Spleen (tissue), 7 donors: ENCODE data around the gene TAF15.

ENCODE experiments used
- POLR2A ChIP-seq, 3 donors: fragments of 450-650 bp; IDR thresholded peaks; one replicate each; pipeline ENCODE4 v1.5.1; 2017; ENCODE audit warnings: antibody characterized with exemption in 3 of 3, mild to moderate bottlenecking in 1 of 3
- POLR2AphosphoS5 ChIP-seq, 3 donors: sonication (generic); formaldehyde crosslinking; IDR thresholded peaks; one replicate each; pipeline ENCODE4 v1.5.1; 2017; ENCODE audit warnings: antibody characterized with exemption in 3 of 3
- TF ChIP-seq, protein P1 (sequence below), 11 experiments: fragments of 200-600 bp in 7 of 11; fragments of 450-650 bp in 4 of 11; sonication (generic) in 4 of 11; IDR thresholded peaks in 8 of 11; conservative IDR thresholded peaks in 3 of 11; 1 replicate in 7 of 11; 2 replicates in 4 of 11; pipeline versions ENCODE4 v1.4.0 to v1.8.0; 2016 to 2021; ENCODE audit warnings: antibody characterized with exemption in 11 of 11, inconsistent platforms in 4 of 11, mild to moderate bottlenecking in 1 of 11
- donor health status: DM: no; HTN: no; CAD: no; lungs with moderate emphysema.
- donor health status: DM: no; HTN: no; CAD: no.
- donor health status: DM: no; HTN: no; CAD: no.

DNA sequence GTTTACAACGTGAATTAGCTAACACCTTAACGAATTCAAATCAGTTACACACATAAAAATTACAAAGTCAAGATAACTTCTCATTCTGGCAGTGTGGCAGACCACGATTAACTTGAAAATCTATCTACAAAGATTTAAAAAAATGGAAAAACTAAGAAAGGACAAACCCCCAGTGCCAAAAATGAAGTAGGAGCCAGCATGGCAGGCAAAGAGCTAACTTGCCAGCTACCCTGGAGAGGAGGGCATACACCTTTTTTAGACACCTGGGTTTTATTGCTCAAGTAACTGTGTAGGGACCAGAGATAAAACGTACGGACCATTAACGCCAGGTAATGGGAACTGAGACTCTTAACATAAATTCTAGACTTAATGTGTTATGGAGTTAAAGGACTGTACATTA lies 2.5 kb downstream of the TAF15 start:
- TF ChIP-seq, protein P1, sequence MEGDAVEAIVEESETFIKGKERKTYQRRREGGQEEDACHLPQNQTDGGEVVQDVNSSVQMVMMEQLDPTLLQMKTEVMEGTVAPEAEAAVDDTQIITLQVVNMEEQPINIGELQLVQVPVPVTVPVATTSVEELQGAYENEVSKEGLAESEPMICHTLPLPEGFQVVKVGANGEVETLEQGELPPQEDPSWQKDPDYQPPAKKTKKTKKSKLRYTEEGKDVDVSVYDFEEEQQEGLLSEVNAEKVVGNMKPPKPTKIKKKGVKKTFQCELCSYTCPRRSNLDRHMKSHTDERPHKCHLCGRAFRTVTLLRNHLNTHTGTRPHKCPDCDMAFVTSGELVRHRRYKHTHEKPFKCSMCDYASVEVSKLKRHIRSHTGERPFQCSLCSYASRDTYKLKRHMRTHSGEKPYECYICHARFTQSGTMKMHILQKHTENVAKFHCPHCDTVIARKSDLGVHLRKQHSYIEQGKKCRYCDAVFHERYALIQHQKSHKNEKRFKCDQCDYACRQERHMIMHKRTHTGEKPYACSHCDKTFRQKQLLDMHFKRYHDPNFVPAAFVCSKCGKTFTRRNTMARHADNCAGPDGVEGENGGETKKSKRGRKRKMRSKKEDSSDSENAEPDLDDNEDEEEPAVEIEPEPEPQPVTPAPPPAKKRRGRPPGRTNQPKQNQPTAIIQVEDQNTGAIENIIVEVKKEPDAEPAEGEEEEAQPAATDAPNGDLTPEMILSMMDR (IDR thresholded peaks at IDR 0.05 in 8 of 11, conservative IDR thresholded peaks at IDR 0.05 in 3 of 11): no peak
- TF ChIP-seq POLR2A (IDR thresholded peaks at IDR 0.05): no peak
- TF ChIP-seq POLR2AphosphoS5 (IDR thresholded peaks at IDR 0.05): no peak
